Ovary (tissue), 9 donors: Measurements from ENCODE around the gene QSOX1. TPM values are rescaled to one million over a fixed set of nuclear protein-coding genes. Genes with fewer than 3 reads are reported as not detected.

Experiments used
- DNase-seq, 5 donors: peaks; one replicate each; pipeline ENCODE4 v3.0.0-alpha.2; 2019 to 2020
- H3K27ac ChIP-seq, 2 donors: fragments of 200-600 bp; one replicate each; pipeline versions ENCODE4 v1.5.1 to v1.8.0; 2019 to 2022
- H3K27me3 ChIP-seq: fragments of 200-600 bp; one replicate; pipeline ENCODE4 v1.8.0; 2022
- H3K36me3 ChIP-seq: fragments of 200-600 bp; sonication (generic); one replicate; pipeline ENCODE4 v1.5.1; 2019
- H3K4me1 ChIP-seq: one replicate; pipeline ENCODE4 v1.8.1; 2013; ENCODE audit warnings: mild to moderate bottlenecking, moderate library complexity; ENCODE audit not compliant: insufficient read depth
- H3K4me3 ChIP-seq: fragments of 200-600 bp; sonication (generic); one replicate; pipeline ENCODE4 v1.5.1; 2017
- H3K9me3 ChIP-seq, 2 donors: fragments of 200-600 bp in 1 of 2; sonication (generic) in 1 of 2; one replicate each; pipeline versions ENCODE4 v1.5.1 to v1.8.1; 2013 to 2019; ENCODE audit warnings: mild to moderate bottlenecking in 1 of 2, moderate library complexity in 1 of 2
- EP300 ChIP-seq: sonication (generic); formaldehyde crosslinking; IDR thresholded peaks from one replicate; pipeline ENCODE4 v1.6.1; 2017; ENCODE audit warnings: antibody characterized with exemption
- POLR2A ChIP-seq: fragments of 450-650 bp; IDR thresholded peaks from one replicate; pipeline ENCODE4 v1.6.1; 2017; ENCODE audit warnings: antibody characterized with exemption, mild to moderate bottlenecking, moderate library complexity
- WGBS, 3 donors: extraction: QIAGEN DNeasy Blood & Tissue Kit in 1 of 3; methylation state at CpG; one replicate each; pipeline versions ENCODE4 v1.1.5 to v1.1.7; 2013 to 2017; 5-methylcytosine and 5-hydroxymethylcytosine counted together
- intact Hi-C, 4 donors: fragments of 100-400 bp; cut with DNase I; formaldehyde crosslinking; loops; one replicate each; pipeline versions ENCODE4 v1.11.0 to v1.15.1; 2022 to 2023
- polyA plus RNA-seq, 2 donors: library from polyadenylated mRNA; stranded (reverse); fragments of 200-250 nt in 1 of 2; fragments of 350-450 nt in 1 of 2; fragmentation: Illumina TruSeq in 1 of 2; extraction: RNeasy Lipid Tissue Mini Kit (QIAGEN cat#74804) in 1 of 2; gene quantifications; one replicate each; pipeline ENCODE4 v1.2.3, GENCODE V29; 2013 to 2014
- total RNA-seq, 7 donors: library from RNA; depleted of rRNA in 2 of 7; stranded (reverse); fragments of >200 nt in 2 of 7; fragmentation: NEBNext Ultra II Directional in 3 of 7; extraction: Animal tissue kit (Norgen Biotek cat#: 25700) in 3 of 7; gene quantifications; one replicate each; pipeline versions ENCODE4 v1.1.0 to v1.2.4, GENCODE V29; 2016 to 2023
- TF ChIP-seq, protein P1 (sequence below), 3 donors: fragments of 450-650 bp in 2 of 3; fragments of 200-600 bp in 1 of 3; IDR thresholded peaks; one replicate each; pipeline versions ENCODE4 v1.5.1 to v1.8.0; 2016 to 2022; ENCODE audit warnings: antibody characterized with exemption in 3 of 3, mild to moderate bottlenecking in 1 of 3
- donor health status: DM: no; HTN: no; CAD: no; lungs with moderate emphysema.
- donor health status: DM: no; HTN: no; CAD: no.
- donor health status: Bipolar disorder and iron deficiency.
- donor health status: DM: yes; HTN: yes; CAD: no.
- donor health status: DM: no; HTN: no; CAD: no.
- donor health status: DM: yes; HTN: yes; CAD: no.

The QSOX1 gene
- total and polyA plus RNA-seq, 9 donors, result 57.8 to 475 (median 155) TPM

DNA sequence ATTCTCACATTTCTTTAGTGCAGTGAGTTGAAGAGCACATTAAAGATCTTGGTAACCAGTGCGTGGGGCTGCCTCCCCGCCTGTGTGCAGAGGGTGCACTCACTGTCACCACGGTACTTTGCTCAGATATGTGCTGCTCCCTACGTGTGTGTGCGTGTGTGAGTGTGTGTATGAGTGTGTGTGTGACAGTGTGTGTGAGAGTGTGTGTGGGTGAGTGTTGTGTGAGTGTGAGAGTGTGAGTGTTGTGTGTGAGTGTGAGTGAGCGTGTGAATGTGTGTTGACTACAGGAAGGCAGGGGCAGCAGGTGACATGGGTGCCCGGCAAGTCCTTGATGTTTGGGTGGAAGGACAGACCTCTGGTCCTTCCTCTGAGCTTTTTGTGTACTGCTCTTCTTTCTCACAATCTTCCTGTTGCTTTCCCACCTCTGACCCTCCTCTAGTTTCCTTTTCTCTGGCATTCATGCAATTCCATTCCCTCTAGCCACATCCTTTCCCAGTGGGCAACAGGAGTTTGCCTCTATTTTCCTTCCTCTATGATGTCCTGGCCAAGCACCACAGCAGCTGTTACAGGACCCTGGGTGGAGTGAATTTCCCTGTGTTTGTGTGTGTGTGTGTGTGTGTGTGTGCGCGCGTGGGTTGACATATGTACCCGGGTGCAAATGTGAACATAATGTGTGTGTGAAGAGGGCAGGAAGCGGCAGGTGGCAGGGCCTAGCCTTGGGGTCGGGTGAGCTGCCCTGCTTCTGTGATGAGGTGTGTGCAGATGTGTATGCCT, 95.2 kb downstream of the QSOX1 start:
- WGBS, 3 donors, result 73 to 83% (median 76%) methylated on average over 12 to 13 of the region's 13 CpGs
- Histone ChIP-seq H3K36me3 (no peaks in the 10 kb centered on the region), H3K4me3 (no peak overlapping the region), H3K4me1 (no peaks in the 10 kb centered on the region), H3K27me3 (no peaks in the 10 kb centered on the region), H3K9me3 (no peaks in the 10 kb centered on the region), H3K27ac (no peak overlapping the region)
- intact Hi-C loops, result loop anchor here in 1 of 4 donors (10.0 kb wide), 1 partner anchor 225 kb away; no protein-coding TSS in a partner anchor
- no peak for DNase-seq
- TF ChIP-seq EP300, result no peak
- TF ChIP-seq, protein P1, sequence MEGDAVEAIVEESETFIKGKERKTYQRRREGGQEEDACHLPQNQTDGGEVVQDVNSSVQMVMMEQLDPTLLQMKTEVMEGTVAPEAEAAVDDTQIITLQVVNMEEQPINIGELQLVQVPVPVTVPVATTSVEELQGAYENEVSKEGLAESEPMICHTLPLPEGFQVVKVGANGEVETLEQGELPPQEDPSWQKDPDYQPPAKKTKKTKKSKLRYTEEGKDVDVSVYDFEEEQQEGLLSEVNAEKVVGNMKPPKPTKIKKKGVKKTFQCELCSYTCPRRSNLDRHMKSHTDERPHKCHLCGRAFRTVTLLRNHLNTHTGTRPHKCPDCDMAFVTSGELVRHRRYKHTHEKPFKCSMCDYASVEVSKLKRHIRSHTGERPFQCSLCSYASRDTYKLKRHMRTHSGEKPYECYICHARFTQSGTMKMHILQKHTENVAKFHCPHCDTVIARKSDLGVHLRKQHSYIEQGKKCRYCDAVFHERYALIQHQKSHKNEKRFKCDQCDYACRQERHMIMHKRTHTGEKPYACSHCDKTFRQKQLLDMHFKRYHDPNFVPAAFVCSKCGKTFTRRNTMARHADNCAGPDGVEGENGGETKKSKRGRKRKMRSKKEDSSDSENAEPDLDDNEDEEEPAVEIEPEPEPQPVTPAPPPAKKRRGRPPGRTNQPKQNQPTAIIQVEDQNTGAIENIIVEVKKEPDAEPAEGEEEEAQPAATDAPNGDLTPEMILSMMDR (IDR thresholded peaks at IDR 0.05), result no peak
- no peak for TF ChIP-seq POLR2A

DNA sequence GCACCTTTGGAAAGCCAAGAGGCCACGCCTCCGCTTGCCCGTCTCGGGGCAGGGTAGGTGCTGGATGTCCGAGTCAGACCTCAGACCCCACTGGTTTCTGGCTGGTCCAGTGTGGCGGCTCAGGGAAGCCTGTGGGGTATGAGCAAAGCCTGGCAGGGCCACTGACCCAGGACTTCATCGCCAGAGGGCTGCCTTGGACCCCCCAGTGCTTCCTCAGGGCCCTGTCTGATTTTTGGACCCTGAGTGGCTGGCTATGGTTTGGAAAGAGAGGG, 95.8 kb downstream of the QSOX1 start:
- Histone ChIP-seq H3K4me1 (no peaks in the 10 kb centered on the region), H3K36me3 (no peaks in the 10 kb centered on the region), H3K4me3 (no peak overlapping the region), H3K27ac (no peak overlapping the region), H3K9me3 (no peaks in the 10 kb centered on the region), H3K27me3 (no peaks in the 10 kb centered on the region)
- no peak for DNase-seq
- TF ChIP-seq EP300 (no peak), POLR2A (no peak)
- TF ChIP-seq, protein P1 (IDR thresholded peaks at IDR 0.05), result no peak
- intact Hi-C loops, result loop anchor here in 1 of 4 donors (10.0 kb wide), 1 partner anchor 224 kb away; no protein-coding TSS in a partner anchor
- 67 to 92% (median 80%) methylated on average over 7 of the region's 7 CpGs for WGBS, 3 donors

DNA sequence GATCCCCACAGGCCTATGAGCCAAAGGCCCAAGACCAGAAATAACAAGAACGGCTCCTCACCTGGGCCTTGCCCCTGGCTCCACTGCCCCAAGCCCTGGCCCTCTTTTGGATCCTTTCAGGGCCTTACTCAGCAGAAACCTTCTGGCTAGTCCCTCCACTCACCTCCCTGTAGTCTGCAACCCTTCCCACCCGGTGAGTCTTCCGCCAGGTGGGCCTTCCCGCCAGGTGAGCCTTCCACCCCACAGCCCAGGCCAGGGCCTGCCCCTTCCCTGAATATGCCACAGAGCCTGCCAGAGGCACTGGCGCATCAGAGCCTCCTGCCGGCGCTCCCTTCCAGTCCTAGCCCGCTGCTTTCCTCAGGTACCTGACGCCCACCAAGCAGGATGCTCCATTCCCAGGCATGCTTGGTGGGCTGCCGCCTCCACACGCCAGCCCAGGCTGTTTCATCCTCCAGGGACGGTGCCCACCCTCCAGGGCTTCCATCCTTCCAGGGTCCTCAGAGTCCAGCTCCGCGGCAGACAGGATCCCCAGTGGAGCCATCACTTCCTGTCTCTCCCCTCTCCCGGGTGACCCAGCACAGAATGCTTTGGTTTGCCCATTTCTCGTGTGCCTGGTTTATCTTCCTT, 96.3 kb downstream of the QSOX1 start:
- Histone ChIP-seq H3K27ac (no peak overlapping the region), H3K4me3 (no peak overlapping the region), H3K4me1 (no peaks in the 10 kb centered on the region), H3K27me3 (no peaks in the 10 kb centered on the region), H3K36me3 (no peaks in the 10 kb centered on the region), H3K9me3 (no peaks in the 10 kb centered on the region)
- DNase-seq, result no peak
- no peak for TF ChIP-seq EP300
- TF ChIP-seq POLR2A, result no peak
- TF ChIP-seq, protein P1 (IDR thresholded peaks at IDR 0.05), result no peak
- WGBS, 3 donors, result 78 to 88% (median 86%) methylated on average over 16 of the region's 16 CpGs
- intact Hi-C loops, result loop anchor here in 1 of 4 donors (10.0 kb wide), 1 partner anchor 224 kb away; no protein-coding TSS in a partner anchor

GRCh38 chr1:180251526-180252305, 97.0 kb downstream of the QSOX1 start:
- Histone ChIP-seq H3K27ac (no peak overlapping the region), H3K27me3 (no peaks in the 10 kb centered on the region), H3K36me3 (no peaks in the 10 kb centered on the region), H3K4me3 (no peak overlapping the region), H3K4me1 (no peaks in the 10 kb centered on the region), H3K9me3 (no peaks in the 10 kb centered on the region)
- TF ChIP-seq POLR2A (no peak), EP300 (no peak)
- TF ChIP-seq, protein P1 (IDR thresholded peaks at IDR 0.05), result no peak
- WGBS, 3 donors, result 80 to 85% (median 84%) methylated on average over 9 of the region's 9 CpGs
- intact Hi-C loops, result loop anchor here in 1 of 4 donors (10.0 kb wide), 1 partner anchor 223 kb away; no protein-coding TSS in a partner anchor
- DNase-seq, result no peak
